Stimulated activated CD4-positive, alpha-beta T cell treated with anti-CD3 and anti-CD28 coated beads, Interleukin-4, amount 100 ng/mL, for 4 hours (primary cell): Measurements from ENCODE around the gene CTXN2.

Experiments used
- DNase-seq, 2 experiments: peaks; one replicate each; pipeline ENCODE4 v3.0.0-alpha.2; 2020

CTXN2 gene

DNA sequence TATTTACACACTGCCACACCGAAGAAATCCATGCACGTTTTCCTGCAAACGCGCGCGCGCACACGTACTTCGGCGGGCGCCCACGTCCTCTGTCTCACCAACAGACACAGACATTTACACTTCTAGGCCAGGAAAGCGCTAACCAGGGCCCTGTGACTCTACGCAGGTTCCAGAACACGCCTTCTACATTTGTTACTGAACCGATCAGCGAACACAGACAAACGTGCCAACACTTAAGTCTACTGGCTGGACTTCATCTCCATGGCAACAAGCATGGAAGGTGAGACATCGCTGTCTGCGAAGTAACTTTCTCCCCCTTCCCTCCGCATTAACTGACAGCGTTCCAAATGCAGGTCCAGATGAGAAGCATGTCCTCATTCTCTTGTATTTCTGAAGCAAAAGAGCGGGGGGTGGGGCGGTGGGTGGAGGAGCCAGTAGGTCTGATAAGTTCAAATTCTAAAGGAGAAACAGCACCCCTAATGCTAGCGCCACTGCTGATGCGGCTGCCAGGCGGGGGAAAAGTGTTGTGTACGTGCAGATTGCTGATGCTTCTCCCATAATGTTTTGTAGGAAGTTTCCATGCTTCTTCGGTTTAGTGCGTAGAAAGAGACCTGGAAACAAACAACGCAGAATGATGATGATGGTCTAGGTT is at the start of gene CTXN2:
TSS of gene CTXN2 (plus strand) at position 92 of the 652 bp plus-strand sequence. CDS start 9,636 bp downstream, outside the sequence.
- DNase-seq: no peak

- DNase-seq: no peak
Measured at GRCh38 chr15:48143856-48144255, 47.6 kb upstream of the CTXN2 start.

DNA sequence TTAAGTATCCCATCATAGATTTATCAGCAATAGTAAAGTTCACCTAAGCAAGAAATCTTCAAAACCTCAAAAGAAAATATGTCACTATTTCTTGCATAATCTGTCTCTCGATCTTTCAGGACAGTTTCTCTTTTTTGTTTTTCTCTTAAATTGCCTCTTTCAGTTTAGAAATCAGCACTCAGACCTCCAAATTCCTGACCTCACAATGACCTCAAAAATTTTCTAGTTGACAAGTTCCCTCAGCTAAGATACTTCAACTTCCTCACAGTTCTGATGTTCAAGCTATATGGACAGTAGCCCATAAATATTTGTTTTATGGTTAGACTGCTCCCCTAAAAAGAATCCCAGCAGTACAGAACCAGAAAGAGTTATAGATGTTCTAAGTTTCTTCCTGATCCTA is 46.6 kb upstream of the CTXN2 start:
- DNase-seq: no peak

GRCh38 chr15:48145923-48146322 is 45.5 kb upstream of the CTXN2 start:
- no peak for DNase-seq

GRCh38 chr15:48147358-48147757 is 44.1 kb upstream of the CTXN2 start:
- DNase-seq: no peak

GRCh38 chr15:48149858-48150257 is 41.6 kb upstream of the CTXN2 start:
- DNase-seq: no peak

- DNase-seq: no peak
Measured at GRCh38 chr15:48153526-48153925, 37.9 kb upstream of the CTXN2 start.

DNA sequence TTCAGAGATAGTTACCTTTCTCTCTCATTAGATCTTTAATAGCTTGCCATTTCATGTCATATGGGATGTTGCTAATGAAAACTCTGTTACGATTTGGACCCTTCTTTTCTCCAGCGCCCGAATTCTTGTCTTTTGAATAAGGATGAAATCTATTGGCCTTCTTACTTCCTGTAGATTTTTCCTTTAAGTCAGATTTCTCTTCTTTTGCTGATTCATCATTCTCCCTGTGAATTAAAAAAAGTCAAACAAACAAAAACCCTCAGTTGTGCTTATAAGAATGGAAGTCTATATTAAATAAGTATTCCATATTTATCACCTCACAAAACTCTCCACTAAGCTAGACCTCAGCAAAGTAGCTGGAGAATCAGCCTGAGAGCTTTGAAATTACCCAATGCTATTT is 22.8 kb upstream of the CTXN2 start:
- DNase-seq: no peak

- no peak for DNase-seq
Measured at GRCh38 chr15:48170981-48171380, 20.5 kb upstream of the CTXN2 start.

DNA sequence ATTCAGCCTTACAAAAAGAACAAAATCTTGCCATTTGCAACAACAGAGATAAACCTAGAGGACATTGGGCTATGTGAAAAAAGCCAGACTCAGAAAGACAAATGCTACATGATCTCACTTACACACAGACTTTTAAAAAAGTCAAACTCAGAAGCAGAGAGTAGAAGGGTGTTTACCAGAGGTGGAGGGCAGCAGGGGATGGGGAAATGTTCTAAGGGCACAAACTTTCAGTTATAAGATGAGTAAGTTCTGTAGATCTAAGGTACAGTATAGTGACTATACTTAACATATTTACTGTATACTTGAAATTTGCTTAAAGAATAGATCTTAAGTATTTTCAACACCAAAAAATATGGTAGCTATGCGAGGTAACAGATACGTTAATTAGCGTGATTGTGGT is 16.3 kb upstream of the CTXN2 start:
- no peak for DNase-seq

DNA sequence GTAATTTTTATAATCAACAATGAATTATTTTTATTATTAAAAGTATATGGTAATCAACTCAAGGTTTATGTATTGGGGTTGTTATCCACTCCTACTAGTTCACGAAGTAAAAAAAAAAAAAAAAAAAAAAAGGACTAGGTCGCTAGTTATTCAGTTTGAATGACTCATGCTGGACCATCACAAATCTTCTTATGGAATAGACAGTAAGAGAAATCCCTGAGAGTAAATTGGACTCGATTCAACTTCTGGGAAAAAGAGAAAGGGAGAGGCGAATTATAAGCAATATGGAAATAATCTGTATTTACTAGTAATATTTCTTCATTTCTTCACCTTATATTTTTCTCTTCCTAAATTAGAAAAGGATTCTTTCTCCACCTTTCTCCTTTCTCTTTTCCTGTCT is 15.4 kb upstream of the CTXN2 start:
- no peak for DNase-seq

GRCh38 chr15:48176957-48177356 is 14.5 kb upstream of the CTXN2 start:
- no peak for DNase-seq

GRCh38 chr15:48177383-48177765 is 14.1 kb upstream of the CTXN2 start:
- no peak for DNase-seq

DNA sequence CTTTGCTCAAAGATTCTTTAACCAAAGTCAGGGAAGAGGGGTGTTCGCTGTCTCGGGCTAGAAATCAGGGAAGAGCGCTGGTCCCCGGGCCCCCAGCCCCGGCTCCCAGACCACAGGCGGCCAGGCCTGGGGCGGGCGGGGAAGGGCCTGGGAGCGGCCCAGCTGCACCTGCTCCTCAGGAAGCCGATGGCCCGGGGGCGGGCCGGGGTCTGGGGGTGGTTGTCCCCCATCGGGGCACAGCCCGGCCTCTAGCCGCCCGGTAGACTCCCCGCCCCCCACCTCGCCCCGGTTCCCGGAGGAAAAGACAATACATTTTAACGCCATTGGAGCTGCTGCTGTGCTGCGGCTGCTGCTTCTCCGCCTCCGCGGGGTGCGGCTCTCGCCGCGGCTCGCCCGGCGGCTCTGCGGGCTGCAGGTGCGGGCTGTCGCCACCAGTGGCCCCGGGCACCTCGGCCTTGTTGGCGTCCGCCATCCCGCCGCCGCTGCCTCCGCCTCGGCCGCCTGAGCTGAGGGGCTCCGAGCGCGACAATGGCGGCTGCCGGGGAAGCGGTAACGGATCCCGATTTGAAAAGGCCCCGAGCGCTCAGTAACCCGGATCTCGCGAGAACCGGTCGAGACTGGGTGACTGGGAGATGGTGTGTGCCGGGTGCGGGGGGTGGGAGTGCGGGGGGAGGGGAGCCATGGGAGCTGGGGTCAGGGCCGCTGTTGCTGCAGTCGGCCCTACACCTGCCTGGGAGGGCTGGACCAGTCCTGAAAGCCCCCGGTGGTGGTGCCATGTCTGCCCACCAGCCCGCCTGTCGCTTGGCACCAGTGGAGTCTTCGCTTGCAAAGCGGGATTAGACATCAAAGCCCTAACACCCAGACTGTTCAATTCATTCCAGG is 13.5 kb upstream of the CTXN2 start, which contains the start of gene MYEF2:
TSS of gene MYEF2 (minus strand) at position 530 of the 882 bp plus-strand sequence. CDS start at position 472, 58 bp downstream.
- DNase-seq: peak; percentile 63 to 69

GRCh38 chr15:48178648-48178931 is 12.9 kb upstream of the CTXN2 start:
- DNase-seq: no peak

- no peak for DNase-seq
Measured at GRCh38 chr15:48182749-48183148, 8.7 kb upstream of the CTXN2 start.

GRCh38 chr15:48185529-48185928 is 5.9 kb upstream of the CTXN2 start:
- DNase-seq: no peak

DNA sequence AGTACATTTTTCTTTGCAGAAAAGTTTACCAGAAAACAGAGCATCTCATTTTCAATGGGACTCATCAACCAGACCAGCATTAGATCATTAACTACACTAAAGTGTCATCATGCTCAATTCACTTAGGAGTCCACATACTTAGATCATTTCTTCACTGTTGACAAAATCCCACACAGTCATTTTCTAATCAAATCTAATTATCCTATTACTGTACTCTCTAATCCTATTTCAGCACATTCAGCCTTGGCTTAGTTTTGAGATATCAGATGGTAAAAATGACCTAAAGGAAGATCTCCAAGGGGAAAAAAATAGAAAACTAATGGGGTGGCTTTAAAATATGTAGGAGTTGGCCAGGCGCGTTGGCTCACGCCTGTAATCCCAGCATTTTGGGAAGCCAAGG is 5.2 kb upstream of the CTXN2 start:
- no peak for DNase-seq

- peak in 1 of 2 experiments; percentile 31 for DNase-seq
Measured at GRCh38 chr15:48190932-48191573, 412 bp upstream of the CTXN2 start.

DNA sequence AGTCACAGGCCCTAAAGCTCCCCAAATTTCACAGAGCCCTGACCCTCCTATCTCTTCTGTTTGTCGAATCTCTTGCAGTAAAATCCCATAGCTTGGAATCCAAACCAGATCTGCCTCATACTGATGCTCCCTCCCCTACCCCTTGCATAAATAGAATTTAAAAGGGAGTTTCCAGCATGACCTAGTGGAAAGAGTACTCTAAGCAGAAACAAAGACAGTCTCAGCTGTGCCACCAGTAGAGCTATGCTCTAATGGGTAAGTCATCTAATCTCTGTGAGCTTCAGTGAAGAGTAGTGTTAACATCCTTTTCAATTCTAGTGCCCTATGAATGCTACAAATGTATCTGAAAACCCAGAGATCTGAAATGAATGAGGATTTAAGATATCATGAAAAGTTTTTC is 10.6 kb downstream of the CTXN2 start:
- no peak for DNase-seq

DNA sequence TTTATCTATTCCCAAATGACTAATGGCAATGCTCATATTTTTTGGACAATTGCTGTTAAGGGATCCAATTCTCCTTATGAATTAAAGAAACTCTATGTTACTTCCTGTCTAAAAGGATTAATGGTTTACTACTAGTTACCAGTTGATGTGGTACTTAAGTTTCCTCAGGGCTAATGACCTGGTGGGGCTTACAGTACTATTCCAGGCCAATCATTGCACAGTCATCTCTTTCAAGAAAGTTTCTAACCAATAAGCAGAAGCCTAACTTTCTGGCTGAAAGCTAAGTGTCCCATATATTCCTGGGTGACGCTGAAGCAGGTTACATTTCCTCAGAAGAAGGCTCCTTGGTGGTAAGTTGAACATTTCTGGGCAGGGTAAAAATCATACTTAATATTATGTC is 14.5 kb downstream of the CTXN2 start, which contains the start of gene SLC12A1:
TSS of gene SLC12A1 (plus strand) at position 322 of the 400 bp plus-strand sequence. CDS start 1,418 bp downstream, outside the sequence.
- DNase-seq: no peak

DNA sequence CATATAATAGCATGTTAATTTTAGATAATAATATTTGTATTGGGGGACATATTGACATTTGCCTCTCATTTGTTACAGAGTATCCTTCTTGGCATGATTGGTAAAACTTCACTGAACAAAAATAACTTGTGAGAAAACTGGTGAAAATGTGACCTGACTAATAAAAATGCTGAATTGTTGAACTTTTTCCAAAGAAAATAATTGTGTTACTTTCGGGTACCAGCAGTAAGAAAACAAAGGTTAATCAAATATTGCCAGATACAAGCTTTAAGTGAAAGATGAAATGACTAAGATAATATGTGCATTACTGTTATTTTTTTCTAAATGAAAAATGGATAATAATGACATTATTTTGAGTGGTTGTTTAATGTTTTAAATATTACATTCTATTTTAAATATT is 29.8 kb downstream of the CTXN2 start:
- no peak for DNase-seq

GRCh38 chr15:48221885-48222284 is 30.4 kb downstream of the CTXN2 start:
- DNase-seq: no peak

DNA sequence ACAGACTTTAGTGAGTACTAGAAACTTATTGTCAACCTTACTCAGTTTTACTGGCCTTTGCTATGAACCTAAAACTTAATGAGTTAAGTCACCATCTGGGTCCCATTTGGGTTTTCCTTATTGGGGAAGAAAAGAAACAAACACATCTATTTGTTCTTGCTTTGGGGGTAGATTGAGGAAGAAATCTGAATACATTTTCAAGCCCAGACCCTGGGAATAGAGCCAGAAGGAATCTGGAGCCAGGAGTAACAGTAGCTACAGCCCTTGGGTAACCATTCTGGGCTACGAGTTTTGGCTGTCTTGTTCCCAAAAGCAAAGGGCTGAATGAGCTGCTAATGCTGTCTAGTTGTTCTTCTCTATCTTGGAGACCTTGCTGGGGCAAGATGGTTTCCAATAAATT is 31.2 kb downstream of the CTXN2 start:
- DNase-seq: no peak
